ENCODE data around the gene ST8SIA4.

- TF ChIP-seq GATA3 (IDR thresholded peaks at IDR 0.05; ENCODE audit: low read depth, low read length) (no peak), GATA2 (IDR thresholded peaks at IDR 0.05; ENCODE audit: low read depth, low read length) (no peak)
Observed at GRCh38 chr5:100877274-100877673, 25.8 kb downstream of the ST8SIA4 start.
